RWPE1 (cell line): ENCODE data around the gene AOC3.
A peak's percentile ranks its signal among the peaks of the same experiment; 100 is the strongest.

Source experiments
- CTCF ChIA-PET: fragments of 350-600 bp; sonication (Branson Sonifier 250); formaldehyde crosslinking; extraction: SDS; loops from one replicate; lab custom pipeline; 2021; lab: Yijun Ruan, JAX
- POLR2A ChIA-PET: fragments of 400-600 bp; formaldehyde crosslinking; extraction: SDS; loops from one replicate; lab custom pipeline; 2020; ENCODE audit warnings: antibody characterized with exemption; ENCODE audit not compliant: low non-redundant PET; lab: Yijun Ruan, JAX
- DNase-seq: peaks from one replicate; pipeline ENCODE4 v3.0.0; 2012; ENCODE audit warnings: low spot score
- H3K27ac ChIP-seq: fragments of 450-650 bp; 2 replicates; pipeline ENCODE4 v1.5.1; 2017
- TF ChIP-seq, protein P1 (sequence below): fragments of 450-650 bp; conservative IDR thresholded peaks from 2 replicates; pipeline ENCODE4 v1.5.1; 2017; ENCODE audit warnings: low read depth, mild to moderate bottlenecking

AOC3 gene

DNA sequence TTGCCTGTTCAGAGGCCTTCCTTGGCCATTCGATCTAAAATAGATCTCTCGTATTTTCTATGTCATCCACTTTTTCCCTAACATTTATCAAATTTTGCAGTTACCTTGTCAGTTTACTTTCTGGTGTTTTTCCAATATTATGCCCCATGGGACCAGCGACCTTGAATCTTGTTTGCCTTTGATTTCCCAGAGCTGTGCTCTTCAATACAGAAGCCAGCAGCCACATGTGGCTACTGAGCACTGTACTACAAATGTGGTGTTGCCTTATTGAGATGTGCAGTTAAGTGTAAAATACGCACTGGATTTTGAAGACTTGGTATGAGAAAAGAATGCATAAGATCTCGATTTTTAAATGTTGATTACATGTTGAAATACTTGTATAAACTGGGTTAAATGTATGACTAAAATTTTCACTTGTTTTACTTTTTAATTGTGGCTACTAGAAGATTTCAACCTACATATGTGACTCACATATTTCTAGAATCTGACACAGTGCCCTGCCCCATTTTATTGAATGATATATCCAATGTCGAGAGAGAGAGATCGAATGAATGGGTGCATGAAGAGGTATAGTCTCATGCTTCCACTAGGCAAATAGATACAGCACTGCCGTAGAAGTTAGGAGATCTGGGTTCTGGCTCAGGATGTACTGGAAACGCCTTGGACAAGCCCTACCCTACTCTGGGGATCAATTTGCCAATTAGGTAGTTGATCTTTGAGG lies 18.6 kb upstream of the AOC3 start:
- no peak for DNase-seq
- ChIA-PET CTCF (no interaction called here), POLR2A (no interaction called here)
- peak overlapping the region; percentile 80 for H3K27ac ChIP-seq
- TF ChIP-seq, protein P1, sequence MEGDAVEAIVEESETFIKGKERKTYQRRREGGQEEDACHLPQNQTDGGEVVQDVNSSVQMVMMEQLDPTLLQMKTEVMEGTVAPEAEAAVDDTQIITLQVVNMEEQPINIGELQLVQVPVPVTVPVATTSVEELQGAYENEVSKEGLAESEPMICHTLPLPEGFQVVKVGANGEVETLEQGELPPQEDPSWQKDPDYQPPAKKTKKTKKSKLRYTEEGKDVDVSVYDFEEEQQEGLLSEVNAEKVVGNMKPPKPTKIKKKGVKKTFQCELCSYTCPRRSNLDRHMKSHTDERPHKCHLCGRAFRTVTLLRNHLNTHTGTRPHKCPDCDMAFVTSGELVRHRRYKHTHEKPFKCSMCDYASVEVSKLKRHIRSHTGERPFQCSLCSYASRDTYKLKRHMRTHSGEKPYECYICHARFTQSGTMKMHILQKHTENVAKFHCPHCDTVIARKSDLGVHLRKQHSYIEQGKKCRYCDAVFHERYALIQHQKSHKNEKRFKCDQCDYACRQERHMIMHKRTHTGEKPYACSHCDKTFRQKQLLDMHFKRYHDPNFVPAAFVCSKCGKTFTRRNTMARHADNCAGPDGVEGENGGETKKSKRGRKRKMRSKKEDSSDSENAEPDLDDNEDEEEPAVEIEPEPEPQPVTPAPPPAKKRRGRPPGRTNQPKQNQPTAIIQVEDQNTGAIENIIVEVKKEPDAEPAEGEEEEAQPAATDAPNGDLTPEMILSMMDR, result no peak

GRCh38 chr17:42832934-42833766 lies 17.8 kb upstream of the AOC3 start, which contains the start of gene PSME3:
Gene PSME3 (plus strand): TSS chr17:42833397. CDS start chr17:42833632, 235 bp downstream.
- ChIA-PET POLR2A (interaction anchor here (0.6 to 1.4 kb wide), 2 partner anchors 156 to 165 kb away, joined by 3 to 4 read pairs; partner anchors contain the start of genes PLEKHH3 and RPL27), CTCF (no interaction called here)
- TF ChIP-seq, protein P1, result no peak
- peak; percentile 90 for DNase-seq
- peak within 1 kb of the TSS; percentile 80 for H3K27ac ChIP-seq

- TF ChIP-seq, protein P1, result no peak
- no peak for DNase-seq
- CTCF ChIA-PET, result no interaction called here
- peak overlapping the region; percentile 80 for H3K27ac ChIP-seq
- POLR2A ChIA-PET, result interaction anchor here (0.6 to 1.4 kb wide), 2 partner anchors 157 to 165 kb away, joined by 3 to 4 read pairs; partner anchors contain the start of genes PLEKHH3 and RPL27
Observed at GRCh38 chr17:42833767-42834422, 17.1 kb upstream of the AOC3 start.

- no peak for DNase-seq
- POLR2A ChIA-PET, result no interaction called here
Observed at GRCh38 chr17:42835732-42836131, 15.3 kb upstream of the AOC3 start.

GRCh38 chr17:42841975-42842685 lies 8.9 kb upstream of the AOC3 start:
- ChIA-PET POLR2A (interaction anchor here (0.5 kb wide), 1 partner anchor 103 kb away, joined by 7 read pairs; no protein-coding TSS in a partner anchor), CTCF (interaction anchor here (1.0 to 2.1 kb wide), 2 partner anchors 96 to 100 kb away, joined by 3 to 12 read pairs; no protein-coding TSS in a partner anchor)
- TF ChIP-seq, protein P1, result no peak
- no peak for DNase-seq
- H3K27ac ChIP-seq, result no peak overlapping the region

More at GRCh38 chr17:42835732-42836131, 15.3 kb upstream of the AOC3 start:
- CTCF ChIA-PET, result interaction anchor here (0.7 kb wide), 1 partner anchor 56 kb away, joined by 4 read pairs; no protein-coding TSS in a partner anchor
- TF ChIP-seq, protein P1, result no peak
- no peak overlapping the region for H3K27ac ChIP-seq
